Measurements from ENCODE around the gene ZNF780A.

The ZNF780A gene

GRCh38 chr19:40110570-40110969 is 19.8 kb upstream of the ZNF780A start:
- Histone ChIP-seq H3K9ac (ENCODE audit: low read length) (no peak overlapping the region), H2BK5ac (ENCODE audit: low read depth, low read length, poor library complexity) (no peak overlapping the region), H3K4me1 (ENCODE audit: control insufficient read depth in 1 of 2, insufficient read depth in 2 of 2, low read length in 2 of 2) (no peaks in the 10 kb centered on the region), H3K9me3 (ENCODE audit: insufficient read depth, low read depth, low read length) (peaks cover 5% of the 10 kb centered on the region), H3K18ac (ENCODE audit: low read length) (no peak overlapping the region), H2BK12ac (ENCODE audit: low read length) (no peak overlapping the region), H2BK120ac (ENCODE audit: insufficient read depth, low read length, poor library complexity) (no peak overlapping the region), H2AFZ (ENCODE audit: insufficient read depth, low read length, poor library complexity) (no peak overlapping the region), H3K23ac (ENCODE audit: low read length) (no peak overlapping the region), H3K27me3 (ENCODE audit: insufficient read depth, low read length) (no peaks in the 10 kb centered on the region), H4K91ac (ENCODE audit: low read depth, low read length) (no peak overlapping the region), H2AK5ac (ENCODE audit: low read length) (no peak overlapping the region), H3K4me3 (ENCODE audit: low read depth, low read length) (no peak overlapping the region), H3K4me2 (ENCODE audit: low read length) (no peak overlapping the region), H3K4ac (ENCODE audit: low read depth, low read length) (no peak overlapping the region), H3K79me2 (ENCODE audit: control insufficient read depth, insufficient read depth, low read length, poor library complexity) (no peaks in the 10 kb centered on the region), H3K27ac (ENCODE audit: low read depth, low read length) (no peak overlapping the region), H4K12ac (ENCODE audit: low read depth, low read length) (no peak overlapping the region), H3K36me3 (ENCODE audit: control insufficient read depth in 1 of 2, insufficient read depth in 2 of 2, low read length in 2 of 2) (no peaks in the 10 kb centered on the region), H4K8ac (ENCODE audit: low read depth, low read length) (no peak overlapping the region), H3K79me1 (ENCODE audit: low read length) (no peaks in the 10 kb centered on the region), H3K14ac (ENCODE audit: low read length) (no peak overlapping the region)
- no CpG with 5 or more reads among the region's 2 CpGs for WGBS (ENCODE audit: extremely low coverage, insufficient coverage, insufficient read length)
- no peak for DNase-seq

DNA sequence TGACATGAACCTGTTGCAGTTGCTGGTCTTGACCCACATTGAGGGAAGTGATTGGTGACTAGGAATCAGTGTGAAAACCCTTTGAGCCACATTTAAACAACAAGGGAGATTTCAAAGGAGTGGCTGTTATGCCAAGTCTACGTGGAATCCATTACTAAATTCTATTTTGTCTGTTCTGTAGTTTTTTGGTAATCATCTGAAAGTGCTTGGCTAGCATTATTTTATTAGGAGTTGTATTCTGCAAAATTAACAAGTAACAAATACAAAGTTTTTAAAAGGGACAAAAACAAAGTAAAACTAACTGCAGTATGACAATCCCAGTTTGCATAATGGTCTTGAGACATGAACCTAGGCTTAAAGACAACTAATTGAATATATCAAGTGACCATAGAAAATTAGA is 14.0 kb upstream of the ZNF780A start:
- H3K27ac ChIP-seq (ENCODE audit: low read depth, low read length), result no peak overlapping the region
- no peaks in the 10 kb centered on the region for H3K79me2 ChIP-seq (ENCODE audit: control insufficient read depth, insufficient read depth, low read length, poor library complexity)
- H2BK12ac ChIP-seq (ENCODE audit: low read length), result no peak overlapping the region
- DNase-seq, result no peak
- H4K91ac ChIP-seq (ENCODE audit: low read depth, low read length), result no peak overlapping the region
- H4K8ac ChIP-seq (ENCODE audit: low read depth, low read length), result no peak overlapping the region
- H3K79me1 ChIP-seq (ENCODE audit: low read length), result no peaks in the 10 kb centered on the region
- H4K12ac ChIP-seq (ENCODE audit: low read depth, low read length), result no peak overlapping the region
- H3K9ac ChIP-seq (ENCODE audit: low read length), result no peak overlapping the region
- no peak overlapping the region for H3K4ac ChIP-seq (ENCODE audit: low read depth, low read length)
- H3K4me1 ChIP-seq (ENCODE audit: control insufficient read depth in 1 of 2, insufficient read depth in 2 of 2, low read length in 2 of 2), result no peaks in the 10 kb centered on the region
- no peaks in the 10 kb centered on the region for H3K36me3 ChIP-seq (ENCODE audit: control insufficient read depth in 1 of 2, insufficient read depth in 2 of 2, low read length in 2 of 2)
- H3K18ac ChIP-seq (ENCODE audit: low read length), result no peak overlapping the region
- no peak overlapping the region for H3K23ac ChIP-seq (ENCODE audit: low read length)
- H2BK5ac ChIP-seq (ENCODE audit: low read depth, low read length, poor library complexity), result no peak overlapping the region
- no peak overlapping the region for H2AFZ ChIP-seq (ENCODE audit: insufficient read depth, low read length, poor library complexity)
- H3K4me2 ChIP-seq (ENCODE audit: low read length), result no peak overlapping the region
- no peaks in the 10 kb centered on the region for H3K9me3 ChIP-seq (ENCODE audit: insufficient read depth, low read depth, low read length)
- no peaks in the 10 kb centered on the region for H3K27me3 ChIP-seq (ENCODE audit: insufficient read depth, low read length)
- no CpG with 5 or more reads among the region's 1 CpG for WGBS (ENCODE audit: extremely low coverage, insufficient coverage, insufficient read length)
- H3K14ac ChIP-seq (ENCODE audit: low read length), result no peak overlapping the region
- H2BK120ac ChIP-seq (ENCODE audit: insufficient read depth, low read length, poor library complexity), result no peak overlapping the region
- no peak overlapping the region for H3K4me3 ChIP-seq (ENCODE audit: low read depth, low read length)
- H2AK5ac ChIP-seq (ENCODE audit: low read length), result no peak overlapping the region

DNA sequence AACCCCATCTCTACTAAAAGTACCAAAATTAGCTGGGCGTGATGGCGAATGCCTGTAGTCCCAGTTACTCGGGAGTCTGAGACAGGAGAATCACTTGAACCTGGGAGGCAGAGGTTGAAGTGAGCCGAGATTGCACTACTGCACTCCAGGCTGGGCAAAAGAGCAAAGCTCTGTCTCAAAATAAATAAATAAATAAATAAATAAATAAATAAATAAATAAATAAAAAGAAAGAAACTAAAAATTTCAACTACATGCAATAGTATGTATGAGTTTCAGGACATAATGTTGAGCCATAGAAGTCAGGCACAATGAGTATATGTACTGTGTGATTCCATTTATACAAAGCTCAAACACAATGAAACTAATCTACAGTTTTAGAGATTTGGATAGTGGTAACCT is 12.9 kb upstream of the ZNF780A start:
- H3K4me2 ChIP-seq (ENCODE audit: low read length), result no peak overlapping the region
- H3K4me3 ChIP-seq (ENCODE audit: low read depth, low read length), result no peak overlapping the region
- H3K4me1 ChIP-seq (ENCODE audit: control insufficient read depth in 1 of 2, insufficient read depth in 2 of 2, low read length in 2 of 2), result no peaks in the 10 kb centered on the region
- no peak for DNase-seq
- no peak overlapping the region for H4K91ac ChIP-seq (ENCODE audit: low read depth, low read length)
- no peak overlapping the region for H4K8ac ChIP-seq (ENCODE audit: low read depth, low read length)
- no peak overlapping the region for H3K9ac ChIP-seq (ENCODE audit: low read length)
- no peak overlapping the region for H2AK5ac ChIP-seq (ENCODE audit: low read length)
- no peak overlapping the region for H3K27ac ChIP-seq (ENCODE audit: low read depth, low read length)
- H2BK12ac ChIP-seq (ENCODE audit: low read length), result no peak overlapping the region
- H3K4ac ChIP-seq (ENCODE audit: low read depth, low read length), result no peak overlapping the region
- H3K36me3 ChIP-seq (ENCODE audit: control insufficient read depth in 1 of 2, insufficient read depth in 2 of 2, low read length in 2 of 2), result no peaks in the 10 kb centered on the region
- no peak overlapping the region for H2BK5ac ChIP-seq (ENCODE audit: low read depth, low read length, poor library complexity)
- H3K79me2 ChIP-seq (ENCODE audit: control insufficient read depth, insufficient read depth, low read length, poor library complexity), result no peaks in the 10 kb centered on the region
- no peaks in the 10 kb centered on the region for H3K9me3 ChIP-seq (ENCODE audit: insufficient read depth, low read depth, low read length)
- no CpG with 5 or more reads among the region's 4 CpGs for WGBS (ENCODE audit: extremely low coverage, insufficient coverage, insufficient read length)
- H3K23ac ChIP-seq (ENCODE audit: low read length), result no peak overlapping the region
- H3K18ac ChIP-seq (ENCODE audit: low read length), result no peak overlapping the region
- H2BK120ac ChIP-seq (ENCODE audit: insufficient read depth, low read length, poor library complexity), result no peak overlapping the region
- no peak overlapping the region for H3K14ac ChIP-seq (ENCODE audit: low read length)
- H2AFZ ChIP-seq (ENCODE audit: insufficient read depth, low read length, poor library complexity), result no peak overlapping the region
- no peak overlapping the region for H4K12ac ChIP-seq (ENCODE audit: low read depth, low read length)
- no peaks in the 10 kb centered on the region for H3K79me1 ChIP-seq (ENCODE audit: low read length)
- no peaks in the 10 kb centered on the region for H3K27me3 ChIP-seq (ENCODE audit: insufficient read depth, low read length)

DNA sequence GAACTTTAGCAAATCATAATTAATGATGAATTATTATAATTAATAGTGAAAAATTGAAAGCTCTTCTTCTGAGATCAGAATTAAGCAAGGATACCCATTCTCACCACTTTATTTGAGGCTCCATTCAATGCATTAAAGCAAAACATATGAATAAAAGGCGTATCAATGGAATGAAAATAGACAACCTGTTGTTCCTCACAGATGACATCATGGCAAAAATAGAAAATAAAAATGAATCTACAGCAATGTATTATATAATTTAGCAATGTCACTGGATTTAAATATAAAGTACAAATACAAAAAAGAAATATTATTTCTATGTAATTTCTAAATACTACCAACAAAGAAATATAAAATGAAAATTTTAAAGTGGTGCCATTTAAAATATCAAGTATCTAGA is 11.1 kb upstream of the ZNF780A start:
- WGBS (ENCODE audit: extremely low coverage, insufficient coverage, insufficient read length), result no CpG with 5 or more reads among the region's 1 CpG

More for the DNA sequence above, 11.1 kb upstream of the ZNF780A start:
- Histone ChIP-seq H2BK120ac (ENCODE audit: insufficient read depth, low read length, poor library complexity) (no peak overlapping the region), H3K27ac (ENCODE audit: low read depth, low read length) (no peak overlapping the region), H3K4me2 (ENCODE audit: low read length) (no peak overlapping the region), H3K4ac (ENCODE audit: low read depth, low read length) (no peak overlapping the region), H2BK12ac (ENCODE audit: low read length) (no peak overlapping the region), H2BK5ac (ENCODE audit: low read depth, low read length, poor library complexity) (no peak overlapping the region), H4K12ac (ENCODE audit: low read depth, low read length) (no peak overlapping the region), H3K79me1 (ENCODE audit: low read length) (no peaks in the 10 kb centered on the region), H3K4me1 (ENCODE audit: control insufficient read depth in 1 of 2, insufficient read depth in 2 of 2, low read length in 2 of 2) (no peaks in the 10 kb centered on the region), H3K4me3 (ENCODE audit: low read depth, low read length) (no peak overlapping the region), H3K14ac (ENCODE audit: low read length) (no peak overlapping the region), H3K36me3 (ENCODE audit: control insufficient read depth in 1 of 2, insufficient read depth in 2 of 2, low read length in 2 of 2) (no peaks in the 10 kb centered on the region), H2AFZ (ENCODE audit: insufficient read depth, low read length, poor library complexity) (no peak overlapping the region), H3K79me2 (ENCODE audit: control insufficient read depth, insufficient read depth, low read length, poor library complexity) (no peaks in the 10 kb centered on the region), H4K91ac (ENCODE audit: low read depth, low read length) (no peak overlapping the region), H3K27me3 (ENCODE audit: insufficient read depth, low read length) (no peaks in the 10 kb centered on the region), H3K9me3 (ENCODE audit: insufficient read depth, low read depth, low read length) (no peaks in the 10 kb centered on the region), H3K18ac (ENCODE audit: low read length) (no peak overlapping the region), H3K9ac (ENCODE audit: low read length) (no peak overlapping the region), H4K8ac (ENCODE audit: low read depth, low read length) (no peak overlapping the region), H2AK5ac (ENCODE audit: low read length) (no peak overlapping the region), H3K23ac (ENCODE audit: low read length) (no peak overlapping the region)
- DNase-seq, result no peak
